Measurements from ENCODE around the gene TAB2. TPM values are rescaled to one million over a fixed set of nuclear protein-coding genes. Genes with fewer than 3 reads are reported as not detected.

Gene TAB2
- total RNA-seq, 2 experiments from 2014 or later = 62.1 to 66.7 TPM

GRCh38 chr6:149360536-149360935 is 43.0 kb downstream of the TAB2 start:
- intact Hi-C loops (cut with micrococcal nuclease) = no loop called here
- H3K27ac Mint-ChIP-seq = peak overlapping the region; percentile 39
- no peak overlapping the region for H3K4me3 Mint-ChIP-seq
- no peaks in the 10 kb centered on the region for H3K27me3 Mint-ChIP-seq (ENCODE audit: low read depth)
- peaks cover 45% of the 10 kb centered on the region for H3K36me3 Mint-ChIP-seq (ENCODE audit: low read depth)
- DNase-seq = no peak
- CTCF ChIA-PET = interaction anchor here (0.6 to 2.6 kb wide), 3 partner anchors 11 to 15 kb away, joined by 3 to 7 read pairs (median 6); no protein-coding TSS in a partner anchor
- H3K4me1 Mint-ChIP-seq (ENCODE audit: low read depth) = peaks cover 82% of the 10 kb centered on the region
- peaks cover 8% of the 10 kb centered on the region for H3K9me3 Mint-ChIP-seq

GRCh38 chr6:149362289-149362688 is 44.8 kb downstream of the TAB2 start:
- Mint-ChIP-seq H3K27me3 (ENCODE audit: low read depth) (no peaks in the 10 kb centered on the region), H3K9me3 (peaks cover 8% of the 10 kb centered on the region)

GRCh38 chr6:149363154-149363553 is 45.6 kb downstream of the TAB2 start:
- CTCF ChIA-PET = interaction anchor here (0.6 kb wide), 1 partner anchor 13 kb away, joined by 3 read pairs; no protein-coding TSS in a partner anchor
- H3K4me3 Mint-ChIP-seq = no peak overlapping the region
- H3K27ac Mint-ChIP-seq = peak overlapping the region; percentile 60
- no peak for DNase-seq
- intact Hi-C loops (cut with micrococcal nuclease) = no loop called here
- peaks cover 39% of the 10 kb centered on the region for H3K36me3 Mint-ChIP-seq (ENCODE audit: low read depth)
- H3K9me3 Mint-ChIP-seq = peaks cover 8% of the 10 kb centered on the region
- H3K27me3 Mint-ChIP-seq (ENCODE audit: low read depth) = no peaks in the 10 kb centered on the region
- H3K4me1 Mint-ChIP-seq (ENCODE audit: low read depth) = peaks cover 61% of the 10 kb centered on the region

More at GRCh38 chr6:149362289-149362688, 44.8 kb downstream of the TAB2 start:
- peaks cover 70% of the 10 kb centered on the region for H3K4me1 Mint-ChIP-seq (ENCODE audit: low read depth)
- H3K27ac Mint-ChIP-seq = peak overlapping the region; percentile 65
- peak; percentile 40 for DNase-seq
- CTCF ChIA-PET = no interaction called here
- no peak overlapping the region for H3K4me3 Mint-ChIP-seq
- peaks cover 42% of the 10 kb centered on the region for H3K36me3 Mint-ChIP-seq (ENCODE audit: low read depth)
- intact Hi-C loops (cut with micrococcal nuclease) = no loop called here

GRCh38 chr6:149364557-149364956 is 47.0 kb downstream of the TAB2 start:
- H3K27ac Mint-ChIP-seq = peak overlapping the region; percentile 62
- H3K36me3 Mint-ChIP-seq (ENCODE audit: low read depth) = peaks cover 29% of the 10 kb centered on the region
- H3K27me3 Mint-ChIP-seq (ENCODE audit: low read depth) = no peaks in the 10 kb centered on the region
- no peak overlapping the region for H3K4me3 Mint-ChIP-seq
- H3K9me3 Mint-ChIP-seq = peaks cover 8% of the 10 kb centered on the region
- intact Hi-C loops (cut with micrococcal nuclease) = loop anchor here (2.0 kb wide), 2 partner anchors 16 to 28 kb away; no protein-coding TSS in a partner anchor
- CTCF ChIA-PET = no interaction called here
- DNase-seq = no peak
- H3K4me1 Mint-ChIP-seq (ENCODE audit: low read depth) = peaks cover 47% of the 10 kb centered on the region

- CTCF ChIA-PET = interaction anchor here (1.0 kb wide), 1 partner anchor 156 kb away, joined by 3 read pairs; no protein-coding TSS in a partner anchor
- intact Hi-C loops (cut with micrococcal nuclease) = loop anchor here (2.0 kb wide), 2 partner anchors 16 to 28 kb away; no protein-coding TSS in a partner anchor
- H3K27ac Mint-ChIP-seq = peak overlapping the region; percentile 79
- peaks cover 49% of the 10 kb centered on the region for H3K4me1 Mint-ChIP-seq (ENCODE audit: low read depth)
- no peak for DNase-seq
- no peaks in the 10 kb centered on the region for H3K27me3 Mint-ChIP-seq (ENCODE audit: low read depth)
- H3K36me3 Mint-ChIP-seq (ENCODE audit: low read depth) = peaks cover 28% of the 10 kb centered on the region
- H3K9me3 Mint-ChIP-seq = peaks cover 7% of the 10 kb centered on the region
- H3K4me3 Mint-ChIP-seq = no peak overlapping the region
Observed at GRCh38 chr6:149365197-149365596, 47.7 kb downstream of the TAB2 start.

GRCh38 chr6:149366267-149366921 is 48.9 kb downstream of the TAB2 start:
- CTCF ChIA-PET = interaction anchor here (1.0 kb wide), 1 partner anchor 154 kb away, joined by 3 read pairs; no protein-coding TSS in a partner anchor
- intact Hi-C loops (cut with micrococcal nuclease) = loop anchor here (1.0 kb wide), 2 partner anchors 8 to 47 kb away; no protein-coding TSS in a partner anchor
- DNase-seq = no peak
- no peaks in the 10 kb centered on the region for H3K27me3 Mint-ChIP-seq (ENCODE audit: low read depth)
- peaks cover 7% of the 10 kb centered on the region for H3K9me3 Mint-ChIP-seq
- peaks cover 49% of the 10 kb centered on the region for H3K4me1 Mint-ChIP-seq (ENCODE audit: low read depth)
- H3K4me3 Mint-ChIP-seq = no peak overlapping the region
- peaks cover 24% of the 10 kb centered on the region for H3K36me3 Mint-ChIP-seq (ENCODE audit: low read depth)
- no peak overlapping the region for H3K27ac Mint-ChIP-seq

- CTCF ChIA-PET = interaction anchor here (1.0 to 1.4 kb wide), 2 partner anchors 35 to 286 kb away, joined by 3 read pairs; no protein-coding TSS in a partner anchor
- intact Hi-C loops (cut with micrococcal nuclease) = no loop called here
- peaks cover 18% of the 10 kb centered on the region for H3K36me3 Mint-ChIP-seq (ENCODE audit: low read depth)
Observed at GRCh38 chr6:149368065-149368464, 50.6 kb downstream of the TAB2 start.

GRCh38 chr6:149371154-149371553 is 53.6 kb downstream of the TAB2 start:
- CTCF ChIA-PET = interaction anchor here (0.6 kb wide), 1 partner anchor 191 kb away, joined by 3 read pairs; no protein-coding TSS in a partner anchor
- Mint-ChIP-seq H3K9me3 (no peaks in the 10 kb centered on the region), H3K27ac (peak overlapping the region; percentile 43), H3K4me1 (ENCODE audit: low read depth) (peaks cover 51% of the 10 kb centered on the region), H3K4me3 (no peak overlapping the region), H3K36me3 (ENCODE audit: low read depth) (peaks cover 30% of the 10 kb centered on the region), H3K27me3 (ENCODE audit: low read depth) (no peaks in the 10 kb centered on the region)
- DNase-seq = no peak
- intact Hi-C loops (cut with micrococcal nuclease) = no loop called here

More at GRCh38 chr6:149368065-149368464, 50.6 kb downstream of the TAB2 start:
- H3K9me3 Mint-ChIP-seq = no peaks in the 10 kb centered on the region
- peaks cover 44% of the 10 kb centered on the region for H3K4me1 Mint-ChIP-seq (ENCODE audit: low read depth)
- no peak for DNase-seq
- no peaks in the 10 kb centered on the region for H3K27me3 Mint-ChIP-seq (ENCODE audit: low read depth)
- no peak overlapping the region for H3K27ac Mint-ChIP-seq
- H3K4me3 Mint-ChIP-seq = no peak overlapping the region

- CTCF ChIA-PET = interaction anchor here (0.6 to 2.3 kb wide), 3 partner anchors 12 to 190 kb away, joined by 3 to 6 read pairs (median 4); no protein-coding TSS in a partner anchor
Observed at GRCh38 chr6:149372062-149372461, 54.5 kb downstream of the TAB2 start.

GRCh38 chr6:149373511-149373910 is 56.0 kb downstream of the TAB2 start:
- no peak for DNase-seq
- Mint-ChIP-seq H3K36me3 (ENCODE audit: low read depth) (peaks cover 43% of the 10 kb centered on the region), H3K27ac (peak overlapping the region; percentile 38), H3K9me3 (no peaks in the 10 kb centered on the region), H3K27me3 (ENCODE audit: low read depth) (no peaks in the 10 kb centered on the region), H3K4me3 (no peak overlapping the region), H3K4me1 (ENCODE audit: low read depth) (peaks cover 66% of the 10 kb centered on the region)
- CTCF ChIA-PET = interaction anchor here (1.2 to 2.3 kb wide), 2 partner anchors 13 to 18 kb away, joined by 5 to 6 read pairs; no protein-coding TSS in a partner anchor
- intact Hi-C loops (cut with micrococcal nuclease) = no loop called here

More at GRCh38 chr6:149372062-149372461, 54.5 kb downstream of the TAB2 start:
- Mint-ChIP-seq H3K36me3 (ENCODE audit: low read depth) (peaks cover 37% of the 10 kb centered on the region), H3K27ac (no peak overlapping the region), H3K9me3 (no peaks in the 10 kb centered on the region), H3K4me1 (ENCODE audit: low read depth) (peaks cover 57% of the 10 kb centered on the region), H3K4me3 (no peak overlapping the region), H3K27me3 (ENCODE audit: low read depth) (no peaks in the 10 kb centered on the region)
- intact Hi-C loops (cut with micrococcal nuclease) = no loop called here
- no peak for DNase-seq

GRCh38 chr6:149379977-149380376 is 62.5 kb downstream of the TAB2 start:
- peak overlapping the region; percentile 11 for H3K4me3 Mint-ChIP-seq
- no peak for DNase-seq
- peak overlapping the region; percentile 69 for H3K27ac Mint-ChIP-seq
- H3K36me3 Mint-ChIP-seq (ENCODE audit: low read depth) = peaks cover 65% of the 10 kb centered on the region
- H3K9me3 Mint-ChIP-seq = peaks cover 1% of the 10 kb centered on the region
- CTCF ChIA-PET = no interaction called here
- intact Hi-C loops (cut with micrococcal nuclease) = loop anchor here (1.0 to 5.0 kb wide), 5 partner anchors 15 to 348 kb away; no protein-coding TSS in a partner anchor
- peaks cover 63% of the 10 kb centered on the region for H3K4me1 Mint-ChIP-seq (ENCODE audit: low read depth)
- no peaks in the 10 kb centered on the region for H3K27me3 Mint-ChIP-seq (ENCODE audit: low read depth)

GRCh38 chr6:149380523-149380922 is 63.0 kb downstream of the TAB2 start:
- peak; percentile 35 for DNase-seq
- Mint-ChIP-seq H3K9me3 (peaks cover 1% of the 10 kb centered on the region), H3K4me1 (ENCODE audit: low read depth) (peaks cover 63% of the 10 kb centered on the region), H3K27me3 (ENCODE audit: low read depth) (no peaks in the 10 kb centered on the region), H3K27ac (no peak overlapping the region), H3K4me3 (no peak overlapping the region), H3K36me3 (ENCODE audit: low read depth) (peaks cover 67% of the 10 kb centered on the region)
- CTCF ChIA-PET = interaction anchor here (0.7 kb wide), 1 partner anchor 51 kb away, joined by 3 read pairs; no protein-coding TSS in a partner anchor
- intact Hi-C loops (cut with micrococcal nuclease) = loop anchor here (1.0 to 5.0 kb wide), 5 partner anchors 16 to 348 kb away; no protein-coding TSS in a partner anchor
